ENCODE results near the gene MSH2.
A peak's percentile ranks its signal among the peaks of the same experiment; 100 is the strongest.

Gene MSH2

GRCh38 chr2:47520825-47521665 lies 118.1 kb downstream of the MSH2 start:
- TF ChIP-seq ZNF565 (CRISPR knock-in tag; conservative IDR thresholded peaks at IDR 0.05; ENCODE audit: low read depth) (no peak), RARB (CRISPR knock-in tag; IDR thresholded peaks at IDR 0.05) (no peak), SNAI2 (CRISPR knock-in tag; IDR thresholded peaks at IDR 0.05) (0 out of 2 replicates have a peak, but pooled peaks have one; percentile 18), ISL1 (CRISPR knock-in tag; IDR thresholded peaks at IDR 0.05) (no peak), GLIS3 (CRISPR knock-in tag; IDR thresholded peaks at IDR 0.05) (no peak), TCF4 (CRISPR knock-in tag; IDR thresholded peaks at IDR 0.05; ENCODE audit: borderline replicate concordance) (no peak)

GRCh38 chr2:47521666-47522285 lies 118.8 kb downstream of the MSH2 start:
- ATAC-seq = no peak
- no peak for TF ChIP-seq CSRNP3 (CRISPR knock-in tag; IDR thresholded peaks at IDR 0.05)
- no peak for TF ChIP-seq TSHZ2 (CRISPR knock-in tag; IDR thresholded peaks at IDR 0.05)
- TF ChIP-seq ZNF565 (CRISPR knock-in tag; conservative IDR thresholded peaks at IDR 0.05; ENCODE audit: low read depth) = no peak
- TF ChIP-seq BACH2 (CRISPR knock-in tag; IDR thresholded peaks at IDR 0.05; ENCODE audit: borderline replicate concordance) = no peak
- TF ChIP-seq TCF4 (CRISPR knock-in tag; IDR thresholded peaks at IDR 0.05; ENCODE audit: borderline replicate concordance) = no peak
- no peak for TF ChIP-seq ZFP30 (CRISPR knock-in tag; IDR thresholded peaks at IDR 0.05)
- no peak for TF ChIP-seq ZNF70 (CRISPR knock-in tag; IDR thresholded peaks at IDR 0.05)
- no peak for TF ChIP-seq ESRRG (CRISPR knock-in tag; IDR thresholded peaks at IDR 0.05)
- TF ChIP-seq ZC3H10 (CRISPR knock-in tag; IDR thresholded peaks at IDR 0.05) = no peak
- TF ChIP-seq CSDC2 (CRISPR knock-in tag; IDR thresholded peaks at IDR 0.05) = no peak
- no peak for TF ChIP-seq RARB (CRISPR knock-in tag; IDR thresholded peaks at IDR 0.05)
- no peak for TF ChIP-seq ISL1 (CRISPR knock-in tag; IDR thresholded peaks at IDR 0.05)
- TF ChIP-seq PATZ1 (CRISPR knock-in tag; IDR thresholded peaks at IDR 0.05; ENCODE audit: borderline replicate concordance) = no peak

More at GRCh38 chr2:47520825-47521665, 118.1 kb downstream of the MSH2 start:
- peak; percentile 77 for ATAC-seq

DNA sequence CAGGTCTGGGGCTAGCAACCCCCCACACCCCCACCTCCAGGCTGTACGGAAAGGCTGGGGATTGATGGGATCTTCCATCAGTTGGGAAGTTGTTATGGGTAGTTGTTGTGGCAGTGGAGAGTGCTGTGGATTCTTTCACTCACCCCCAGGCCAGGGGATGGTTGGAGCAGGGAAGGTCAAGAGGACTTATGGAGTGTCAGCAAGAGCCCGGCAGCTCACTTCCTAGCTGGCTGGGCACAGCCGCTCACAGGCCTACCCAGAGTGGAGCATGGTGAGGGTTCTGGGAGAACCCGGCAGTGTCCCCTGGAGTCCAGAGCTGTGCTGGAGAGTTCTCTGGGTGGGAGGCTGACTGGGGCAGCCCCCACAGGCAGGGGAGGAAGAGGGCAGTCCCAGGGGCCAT lies 122.2 kb downstream of the MSH2 start:
- no peak for ATAC-seq

More for the DNA sequence above, 122.2 kb downstream of the MSH2 start:
- TF ChIP-seq PATZ1 (CRISPR knock-in tag; IDR thresholded peaks at IDR 0.05; ENCODE audit: borderline replicate concordance) (no peak), CSDC2 (CRISPR knock-in tag; IDR thresholded peaks at IDR 0.05) (no peak), ARNTL (CRISPR knock-in tag; IDR thresholded peaks at IDR 0.05; ENCODE audit: borderline replicate concordance, low read depth) (no peak), GLIS3 (CRISPR knock-in tag; IDR thresholded peaks at IDR 0.05) (no peak), ZC3H10 (CRISPR knock-in tag; IDR thresholded peaks at IDR 0.05) (no peak), SNAI2 (CRISPR knock-in tag; IDR thresholded peaks at IDR 0.05) (no peak), TSHZ2 (CRISPR knock-in tag; IDR thresholded peaks at IDR 0.05) (no peak), ESRRG (CRISPR knock-in tag; IDR thresholded peaks at IDR 0.05) (no peak)
- TF ChIP-seq, protein P1, sequence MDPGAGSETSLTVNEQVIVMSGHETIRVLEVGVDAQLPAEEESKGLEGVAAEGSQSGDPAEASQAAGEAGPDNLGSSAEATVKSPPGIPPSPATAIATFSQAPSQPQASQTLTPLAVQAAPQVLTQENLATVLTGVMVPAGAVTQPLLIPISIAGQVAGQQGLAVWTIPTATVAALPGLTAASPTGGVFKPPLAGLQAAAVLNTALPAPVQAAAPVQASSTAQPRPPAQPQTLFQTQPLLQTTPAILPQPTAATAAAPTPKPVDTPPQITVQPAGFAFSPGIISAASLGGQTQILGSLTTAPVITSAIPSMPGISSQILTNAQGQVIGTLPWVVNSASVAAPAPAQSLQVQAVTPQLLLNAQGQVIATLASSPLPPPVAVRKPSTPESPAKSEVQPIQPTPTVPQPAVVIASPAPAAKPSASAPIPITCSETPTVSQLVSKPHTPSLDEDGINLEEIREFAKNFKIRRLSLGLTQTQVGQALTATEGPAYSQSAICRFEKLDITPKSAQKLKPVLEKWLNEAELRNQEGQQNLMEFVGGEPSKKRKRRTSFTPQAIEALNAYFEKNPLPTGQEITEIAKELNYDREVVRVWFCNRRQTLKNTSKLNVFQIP (CRISPR knock-in tag; IDR thresholded peaks at IDR 0.05; ENCODE audit: borderline replicate concordance, low read depth) = no peak

All from SK-N-SH treated with all-trans-retinoic acid at 6 μM for 48 hours (cell line).